Esophagus squamous epithelium (tissue), 5 donors: ENCODE measurements around the gene WNT8A. TPM values are rescaled to one million over a fixed set of nuclear protein-coding genes. Genes with fewer than 3 reads are reported as not detected.

ENCODE experiments used
- DNase-seq: peaks from one replicate; lab custom pipeline; 2025; lab: John Stamatoyannopoulos, UW
- H3K27ac ChIP-seq, 4 donors: fragments of 200-600 bp; sonication (generic); one replicate each; pipeline ENCODE4 v1.5.1; 2016 to 2019; ENCODE audit warnings: mild to moderate bottlenecking in 1 of 4
- H3K27me3 ChIP-seq, 4 donors: fragments of 200-600 bp; sonication (generic); 1 replicate in 3 of 4; 2 replicates in 1 of 4; pipeline versions ENCODE4 v1.5.1 to v1.6.0; 2017 to 2021; ENCODE audit warnings: antibody characterized with exemption in 1 of 4
- H3K36me3 ChIP-seq, 3 donors: fragments of 200-600 bp; sonication (generic); one replicate each; pipeline ENCODE4 v1.5.1; 2016 to 2019
- H3K4me1 ChIP-seq, 3 donors: fragments of 200-600 bp; sonication (generic); one replicate each; pipeline ENCODE4 v1.5.1; 2017 to 2019
- H3K4me3 ChIP-seq, 4 donors: fragments of 200-600 bp; sonication (generic); 1 replicate in 3 of 4; 2 replicates in 1 of 4; pipeline ENCODE4 v1.5.1; 2016 to 2019; ENCODE audit warnings: mild to moderate bottlenecking in 2 of 4, moderate library complexity in 1 of 4
- H3K9me3 ChIP-seq, 3 donors: fragments of 200-600 bp; sonication (generic); one replicate each; pipeline ENCODE4 v1.5.1; 2016 to 2019
- CTCF ChIP-seq, 6 experiments: fragments of 450-650 bp in 4 of 6; fragments of 200-600 bp in 2 of 6; sonication (generic) in 2 of 6; IDR thresholded peaks; one replicate each; pipeline ENCODE4 v1.5.1; 2016 to 2019; ENCODE audit warnings: antibody characterized with exemption in 6 of 6, mild to moderate bottlenecking in 4 of 6, moderate library complexity in 4 of 6
- POLR2A ChIP-seq, 4 donors: fragments of 450-650 bp; IDR thresholded peaks; one replicate each; pipeline ENCODE4 v1.6.1; 2017; ENCODE audit warnings: antibody characterized with exemption in 4 of 4, mild to moderate bottlenecking in 4 of 4, moderate library complexity in 3 of 4
- WGBS, 2 donors: methylation state at CpG; one replicate each; pipeline ENCODE4 v1.1.5; 2018; 5-methylcytosine and 5-hydroxymethylcytosine counted together
- intact Hi-C: fragments of 100-400 bp; cut with DNase I; formaldehyde crosslinking; loops from one replicate; pipeline ENCODE4 v1.15.0; 2022
- total RNA-seq, 4 donors: library from RNA; depleted of rRNA; stranded (reverse); fragments of >200 nt; gene quantifications; one replicate each; pipeline ENCODE4 v1.1.0, GENCODE V29; 2016
- donor health status: DM: yes; HTN: yes; CAD: no.

WNT8A gene
- total RNA-seq, 4 donors from 2014 or later, result not detected

GRCh38 chr5:138110266-138110963 is 26.6 kb downstream of the WNT8A start:
- Histone ChIP-seq H3K9me3 (no peaks in the 10 kb centered on the region), H3K27me3 (peaks cover 0 to 23% (median 0%) of the 10 kb centered on the region in 4 donors), H3K4me3 (no peak overlapping the region), H3K27ac (no peak overlapping the region), H3K4me1 (no peaks in the 10 kb centered on the region), H3K36me3 (no peaks in the 10 kb centered on the region)
- no peak for TF ChIP-seq CTCF (IDR thresholded peaks at IDR 0.05)
- TF ChIP-seq POLR2A (IDR thresholded peaks at IDR 0.05), result no peak
- 38 to 58% methylated on average over 4 of the region's 4 CpGs for WGBS, 2 donors
- intact Hi-C loops, result no loop called here
- DNase-seq, result no peak

- Histone ChIP-seq H3K27me3 (peaks cover 0 to 20% (median 0%) of the 10 kb centered on the region in 4 donors), H3K9me3 (no peaks in the 10 kb centered on the region), H3K36me3 (no peaks in the 10 kb centered on the region), H3K27ac (no peak overlapping the region), H3K4me3 (no peak overlapping the region), H3K4me1 (no peaks in the 10 kb centered on the region)
- intact Hi-C loops, result no loop called here
- DNase-seq, result no peak
- WGBS, 2 donors, result 73 to 79% methylated on average over 4 of the region's 4 CpGs
- no peak for TF ChIP-seq CTCF (IDR thresholded peaks at IDR 0.05)
- TF ChIP-seq POLR2A (IDR thresholded peaks at IDR 0.05), result no peak
Observed at GRCh38 chr5:138111181-138111580, 27.3 kb downstream of the WNT8A start.

- WGBS, 2 donors, result 20 to 44% methylated on average over 1 of the region's 1 CpG
- Histone ChIP-seq H3K27me3 (peaks cover 0 to 20% (median 0%) of the 10 kb centered on the region in 4 donors), H3K36me3 (no peaks in the 10 kb centered on the region), H3K9me3 (no peaks in the 10 kb centered on the region), H3K27ac (no peak overlapping the region), H3K4me3 (no peak overlapping the region), H3K4me1 (no peaks in the 10 kb centered on the region)
- intact Hi-C loops, result no loop called here
- no peak for DNase-seq
- TF ChIP-seq POLR2A (IDR thresholded peaks at IDR 0.05) (no peak), CTCF (IDR thresholded peaks at IDR 0.05) (no peak)
Observed at GRCh38 chr5:138111937-138112336, 28.1 kb downstream of the WNT8A start.

- Histone ChIP-seq H3K4me3 (no peak overlapping the region), H3K36me3 (no peaks in the 10 kb centered on the region), H3K27ac (no peak overlapping the region), H3K27me3 (peaks cover 0 to 18% (median 0%) of the 10 kb centered on the region in 4 donors), H3K9me3 (no peaks in the 10 kb centered on the region), H3K4me1 (no peaks in the 10 kb centered on the region)
- intact Hi-C loops, result no loop called here
- TF ChIP-seq POLR2A (IDR thresholded peaks at IDR 0.05) (no peak), CTCF (IDR thresholded peaks at IDR 0.05) (no peak)
- no peak for DNase-seq
Observed at GRCh38 chr5:138115254-138115653, 31.4 kb downstream of the WNT8A start.

- no peak for TF ChIP-seq CTCF (IDR thresholded peaks at IDR 0.05)
- TF ChIP-seq POLR2A (IDR thresholded peaks at IDR 0.05), result no peak
- no peak overlapping the region for H3K27ac ChIP-seq
- WGBS, 2 donors, result 54 to 59% methylated on average over 5 of the region's 5 CpGs
- no peaks in the 10 kb centered on the region for H3K9me3 ChIP-seq
- H3K4me3 ChIP-seq, result no peak overlapping the region
- intact Hi-C loops, result no loop called here
- no peak for DNase-seq
- H3K27me3 ChIP-seq, result no peaks in the 10 kb centered on the region
- no peaks in the 10 kb centered on the region for H3K36me3 ChIP-seq
- H3K4me1 ChIP-seq, result no peaks in the 10 kb centered on the region
Observed at GRCh38 chr5:138128334-138128733, 44.5 kb downstream of the WNT8A start.
